RCC 7860 (cell line): ENCODE measurements around the gene MYH9.
"Not testable (repeated sequence)": the region's sequence is repeated elsewhere in the genome, so short reads cannot be mapped to it uniquely, and the experiment has no call there.

Source experiments
- DNase-seq: peaks from one replicate; pipeline ENCODE4 v3.0.0-alpha.2; 2015; ENCODE audit warnings: low spot score
- FAIRE-seq: peaks from 2 replicates; lab custom pipeline; 2012; peaks lifted over from hg19 to GRCh38; lab: Jason Lieb, UNC

Gene MYH9

GRCh38 chr22:36253523-36254490 lies 134.0 kb downstream of the MYH9 start:
- DNase-seq (no peak), FAIRE-seq (peak; percentile 5)

GRCh38 chr22:36252754-36253522 lies 134.8 kb downstream of the MYH9 start, which contains the start of gene APOL1:
APOL1 (plus strand) TSS chr22:36253133; CDS start chr22:36254956, 1,823 bp downstream.
- DNase-seq = peak; percentile 84
- FAIRE-seq = peak; percentile 76

- not testable (repeated sequence) for FAIRE-seq, DNase-seq
Measured at GRCh38 chr22:36251979-36252608, 135.7 kb downstream of the MYH9 start.

- peak; percentile 92 for DNase-seq
- peak; percentile 97 for FAIRE-seq
Measured at GRCh38 chr22:36250292-36250960, 137.3 kb downstream of the MYH9 start.

- peak; percentile 21 for FAIRE-seq
- no peak for DNase-seq
Measured at GRCh38 chr22:36249160-36249559, 138.6 kb downstream of the MYH9 start.

GRCh38 chr22:36247955-36248354 lies 139.8 kb downstream of the MYH9 start:
- DNase-seq = no peak
- no peak for FAIRE-seq

GRCh38 chr22:36246718-36247117 lies 141.0 kb downstream of the MYH9 start:
- DNase-seq (no peak), FAIRE-seq (no peak)

GRCh38 chr22:36245805-36246356 lies 141.9 kb downstream of the MYH9 start:
- DNase-seq (no peak), FAIRE-seq (no peak)

GRCh38 chr22:36244522-36245391 lies 143.0 kb downstream of the MYH9 start:
- no peak for DNase-seq
- FAIRE-seq = peak; percentile 76

GRCh38 chr22:36243986-36244385 lies 143.8 kb downstream of the MYH9 start:
- FAIRE-seq (no peak), DNase-seq (no peak)

GRCh38 chr22:36239401-36240171 lies 148.2 kb downstream of the MYH9 start, which contains the start of gene APOL2:
APOL2 (minus strand) TSS chr22:36239527; CDS start chr22:36233162, 6,365 bp downstream.
- peak; percentile 89 for FAIRE-seq
- DNase-seq = peak; percentile 94

- no peak for FAIRE-seq
- no peak for DNase-seq
Measured at GRCh38 chr22:36239150-36239400, 148.7 kb downstream of the MYH9 start.

GRCh38 chr22:36238373-36239149 lies 149.2 kb downstream of the MYH9 start:
- FAIRE-seq = no peak
- no peak for DNase-seq

- no peak for DNase-seq
- no peak for FAIRE-seq
Measured at GRCh38 chr22:36237462-36238372, 150.1 kb downstream of the MYH9 start.

GRCh38 chr22:36236388-36237319 lies 151.1 kb downstream of the MYH9 start:
- DNase-seq (no peak), FAIRE-seq (no peak)

- FAIRE-seq (no peak), DNase-seq (no peak)
Measured at GRCh38 chr22:36235585-36235984, 152.2 kb downstream of the MYH9 start.
